Stimulated activated CD4-positive, alpha-beta T cell treated with anti-CD3 and anti-CD28 coated beads, TNF-alpha, amount 100 ng/mL, for 48 hours (primary cell): Measurements from ENCODE around the gene MINDY4.
A peak's percentile ranks its signal among the peaks of the same experiment; 100 is the strongest.

Experiments used
- DNase-seq, 3 donors: peaks; one replicate each; pipeline ENCODE4 v3.0.0-alpha.2; 2020; ENCODE audit warnings: low read depth in 3 of 3

The MINDY4 gene

GRCh38 chr7:30930621-30931020 lies 159.4 kb downstream of the MINDY4 start:
- DNase-seq, result no peak

- no peak for DNase-seq
These were observed 160.1 kb downstream of the MINDY4 start for GRCh38 chr7:30931161-30931928.

GRCh38 chr7:30931929-30932540 lies 160.8 kb downstream of the MINDY4 start:
- DNase-seq, result no peak

DNA sequence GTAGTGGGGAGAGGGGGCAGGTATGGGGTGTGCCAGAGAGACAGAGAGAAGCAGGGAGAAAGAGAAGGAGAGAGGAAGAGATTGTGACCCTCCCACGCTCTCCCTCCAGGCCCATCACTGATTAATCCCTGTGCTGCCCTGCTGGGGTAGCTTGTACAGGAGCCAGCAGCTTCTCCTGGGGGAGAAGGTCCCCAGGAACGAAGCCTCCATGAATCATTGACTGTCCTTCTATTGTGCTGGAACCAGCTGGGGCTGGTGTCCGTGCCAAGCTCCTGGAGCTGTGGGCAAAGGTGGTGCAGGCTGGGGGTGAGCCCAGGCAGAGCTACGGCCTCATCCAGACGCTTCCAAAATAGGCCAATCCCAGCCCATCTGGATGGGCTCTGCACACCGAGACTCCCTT lies 161.3 kb downstream of the MINDY4 start:
- DNase-seq, result no peak

GRCh38 chr7:30933124-30933974 lies 162.1 kb downstream of the MINDY4 start:
- no peak for DNase-seq

GRCh38 chr7:30934225-30934624 lies 163.0 kb downstream of the MINDY4 start:
- no peak for DNase-seq

DNA sequence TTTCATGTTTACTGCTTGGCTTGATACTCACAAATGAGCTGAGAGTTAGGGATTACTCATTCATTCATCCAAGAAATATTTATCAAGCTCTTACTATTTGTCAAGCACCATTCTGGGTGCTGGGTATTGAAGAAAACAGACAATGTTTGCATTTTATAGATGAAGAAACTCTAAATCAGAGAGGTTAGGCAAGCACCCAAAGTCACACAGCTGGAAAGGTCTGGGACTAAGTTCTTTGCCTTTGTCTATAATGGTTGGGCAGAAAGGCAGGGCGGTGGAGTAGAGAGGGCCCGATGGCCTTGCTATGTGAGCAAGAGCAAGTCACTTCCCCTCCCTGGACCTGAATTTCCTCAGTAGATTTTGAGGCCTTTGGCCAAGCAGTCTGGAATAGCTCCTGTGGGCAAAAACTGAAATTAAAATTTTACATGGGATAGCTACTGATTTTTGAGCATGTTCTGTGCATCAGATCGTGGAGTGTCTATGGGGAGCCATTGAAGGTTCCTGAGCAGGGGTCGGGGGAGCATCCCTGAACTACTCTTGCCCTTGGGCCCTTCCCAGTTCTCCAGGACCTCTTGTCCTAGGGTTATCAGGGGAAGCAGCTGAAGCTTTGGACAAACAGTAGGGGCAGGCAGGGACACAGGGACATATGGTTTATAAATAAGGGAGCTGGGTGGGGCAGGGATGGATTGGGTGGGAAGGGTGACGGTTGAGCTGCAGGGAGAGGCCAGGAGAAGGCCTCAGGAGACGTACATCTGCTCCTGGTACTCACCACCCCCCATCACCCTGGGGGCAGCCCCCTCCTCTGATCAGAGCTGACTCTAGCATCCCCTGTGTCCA lies 163.7 kb downstream of the MINDY4 start:
- DNase-seq, result no peak

DNA sequence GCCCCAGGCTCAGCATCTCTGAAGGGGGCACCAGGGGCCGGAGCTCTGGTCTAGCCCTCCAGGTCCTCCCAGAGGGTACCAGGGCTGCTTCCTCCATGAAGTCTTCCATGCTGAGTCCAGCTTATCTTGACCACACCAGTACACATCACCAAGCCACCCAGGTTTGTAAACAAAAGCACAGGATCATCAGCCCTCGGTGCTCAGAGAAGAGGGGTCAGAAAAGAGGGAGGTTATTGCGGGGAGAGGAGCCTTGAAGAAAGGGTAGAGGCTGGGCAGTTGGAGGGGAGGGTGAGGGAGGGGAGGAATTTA lies 164.3 kb downstream of the MINDY4 start:
- DNase-seq, result no peak

DNA sequence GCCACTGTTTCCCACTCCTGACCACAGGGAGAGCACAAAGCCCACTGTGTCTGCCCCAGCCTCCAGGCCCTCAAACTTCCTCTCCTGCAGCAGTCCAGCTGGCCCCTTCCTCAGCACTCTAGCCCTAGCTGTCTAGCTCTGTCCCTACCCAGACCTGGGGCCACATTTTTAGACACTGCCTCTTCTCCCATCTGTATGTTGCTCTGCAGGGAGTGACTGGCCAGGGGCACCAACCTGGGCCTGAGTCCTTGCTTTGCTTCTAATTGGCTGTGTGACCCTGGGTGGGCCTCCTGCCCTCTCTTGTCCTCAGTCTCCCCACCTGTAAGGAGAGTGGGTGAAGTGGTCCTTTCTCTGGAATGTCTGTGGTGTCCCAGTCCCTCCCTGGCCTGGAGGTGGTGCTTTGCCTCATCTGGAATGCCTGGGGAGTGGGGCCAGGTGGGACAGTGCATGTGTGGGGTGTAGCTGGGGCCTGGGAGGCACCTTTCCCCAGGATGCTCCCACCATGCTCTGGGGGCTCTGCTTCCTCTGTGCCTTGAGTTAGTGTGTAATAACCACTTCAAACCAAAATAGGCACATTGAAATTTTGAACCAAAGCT lies 165.5 kb downstream of the MINDY4 start:
- no peak for DNase-seq

DNA sequence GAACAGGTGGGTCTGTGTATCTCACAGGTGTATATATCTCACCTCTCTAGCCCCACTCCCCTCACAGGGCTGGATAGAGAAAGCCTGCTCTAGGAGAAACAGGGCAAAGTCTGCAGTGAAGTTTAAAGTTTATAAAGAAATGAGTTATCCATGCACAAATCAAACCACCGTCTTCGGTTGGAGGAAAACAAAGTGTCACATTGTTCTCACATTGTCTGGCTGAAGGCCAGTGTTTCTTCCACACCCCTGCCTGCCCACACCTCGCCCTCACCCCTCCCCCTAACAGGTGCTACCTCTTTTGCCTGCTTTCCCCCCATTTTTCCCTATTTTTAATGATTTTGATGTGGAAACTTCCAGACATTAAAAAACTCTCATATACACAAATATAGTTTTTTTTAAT lies 166.2 kb downstream of the MINDY4 start:
- no peak for DNase-seq

- DNase-seq, result peak; percentile 33 to 62 (median 60)
These were observed 167.5 kb downstream of the MINDY4 start for GRCh38 chr7:30938435-30939316.

DNA sequence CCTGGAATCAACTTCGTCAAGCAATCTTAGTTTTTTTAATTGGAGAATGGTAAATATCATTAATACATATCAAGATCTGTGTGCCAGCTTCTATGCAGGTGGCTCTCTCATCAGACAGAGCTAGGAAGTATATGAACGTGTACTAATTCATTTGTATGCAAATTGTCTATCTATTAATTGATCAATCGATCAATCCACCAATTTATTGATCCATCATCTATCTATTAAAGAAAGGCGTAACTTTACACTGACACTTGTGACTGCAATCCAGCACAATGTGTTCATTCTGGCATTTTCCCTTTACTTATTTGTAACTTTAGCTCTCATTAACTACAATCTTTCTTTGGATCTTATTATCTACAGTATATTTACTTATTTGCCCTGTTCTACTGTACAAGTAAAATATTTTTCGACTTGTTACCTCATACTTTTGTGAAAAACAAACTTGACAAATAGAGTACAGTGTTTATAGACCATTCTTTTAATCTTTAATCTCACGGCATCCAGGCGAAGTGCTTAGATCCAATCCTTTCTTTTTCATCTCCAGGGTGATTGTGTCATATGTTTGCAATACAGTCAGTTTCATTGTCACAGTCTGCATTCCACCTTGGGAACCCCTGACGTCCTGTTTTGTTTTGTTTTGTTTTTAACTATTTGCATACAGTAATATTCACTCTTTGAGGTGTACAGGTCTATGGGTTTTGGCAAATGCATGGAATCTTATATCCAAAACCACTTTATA lies 170.5 kb downstream of the MINDY4 start:
- no peak for DNase-seq
